ENCODE results near the gene WRNIP1.

DNA sequence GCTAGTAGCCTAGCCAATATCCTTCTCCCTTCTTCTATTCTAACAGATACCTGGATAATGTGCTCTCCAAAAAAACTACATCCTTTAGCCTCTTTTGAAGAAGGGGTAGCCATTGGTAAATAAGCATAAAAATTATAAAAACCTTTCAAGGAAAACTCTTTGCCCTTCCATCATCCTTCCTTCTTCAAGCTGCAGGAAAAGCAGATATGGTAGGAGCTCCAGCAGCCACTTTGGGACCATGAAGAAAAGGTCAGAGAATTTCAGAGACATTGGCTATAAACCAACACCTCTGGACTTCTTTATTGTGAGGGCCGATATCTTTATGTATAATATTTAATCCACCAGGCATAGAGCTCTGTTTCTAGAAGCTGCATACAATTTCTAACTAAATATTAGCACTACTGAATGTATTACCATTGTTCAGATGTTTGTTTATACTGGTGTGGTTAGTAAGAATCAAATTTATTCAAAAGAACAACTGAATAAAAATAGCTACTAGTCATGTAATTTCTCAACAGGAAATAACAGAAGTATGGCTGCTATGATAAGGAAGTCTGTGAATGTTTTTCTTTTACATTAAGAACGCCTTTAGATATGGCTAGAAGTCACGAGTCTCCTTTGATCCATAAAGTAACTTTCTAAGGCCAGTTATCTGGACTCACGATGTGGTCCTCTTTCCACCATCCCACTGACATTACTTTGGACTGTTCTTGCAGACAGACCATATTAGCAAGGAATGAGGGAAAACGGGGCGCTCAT is 46.7 kb upstream of the WRNIP1 start:
- no peak for TF ChIP-seq POLR2A (IDR thresholded peaks at IDR 0.05)
- TF ChIP-seq CTCF (IDR thresholded peaks at IDR 0.05): no peak
- TF ChIP-seq POLR2AphosphoS5 (IDR thresholded peaks at IDR 0.05): no peak
